CD4-positive, CD25-positive, alpha-beta regulatory T cell (primary cell): ENCODE data around the gene GSTO2. TPM values are rescaled to one million over a fixed set of nuclear protein-coding genes. Genes with fewer than 3 reads are reported as not detected.
A peak's percentile ranks its signal among the peaks of the same experiment; 100 is the strongest.

ENCODE experiments used
- ATAC-seq, 2 donors: fragments of 150-1000 bp; cut with Tn5 transposase; one replicate each; pipeline ENCODE4 v1.10.0; 2021; ENCODE audit warnings: low read depth in 2 of 2, moderate number of reproducible peaks in 2 of 2, moderate library complexity in 1 of 2
- DNase-seq, 3 donors: peaks; one replicate each; pipeline versions ENCODE4 v3.0.0 to v3.0.0-alpha.2; 2012 to 2022; ENCODE audit warnings: mixed read lengths in 1 of 3
- H3K27ac ChIP-seq: one replicate; pipeline ENCODE4 v1.7.0; 2013; ENCODE audit warnings: mild to moderate bottlenecking, low read length; ENCODE audit not compliant: insufficient read depth, poor library complexity, severe bottlenecking
- H3K27me3 ChIP-seq: one replicate; pipeline ENCODE4 v1.7.0; 2013; ENCODE audit warnings: low read length; ENCODE audit not compliant: control insufficient read depth, insufficient read depth
- H3K36me3 ChIP-seq: one replicate; pipeline ENCODE4 v1.7.0; 2013; ENCODE audit warnings: mild to moderate bottlenecking, low read length, moderate library complexity; ENCODE audit not compliant: control insufficient read depth, insufficient read depth
- H3K4me1 ChIP-seq: 2 replicates; pipeline ENCODE4 v1.7.0; 2013; ENCODE audit warnings: mild to moderate bottlenecking, low read length; ENCODE audit not compliant: insufficient read depth, control insufficient read depth, poor library complexity, severe bottlenecking
- H3K4me3 ChIP-seq: one replicate; pipeline ENCODE4 v1.7.0; 2013; ENCODE audit warnings: low read depth, mild to moderate bottlenecking, low read length, moderate library complexity
- H3K9me3 ChIP-seq, 2 experiments: 1 replicate in 1 of 2; 2 replicates in 1 of 2; pipeline ENCODE4 v1.7.0; 2013; ENCODE audit warnings: low read length in 2 of 2, mild to moderate bottlenecking in 1 of 2, moderate library complexity in 1 of 2; ENCODE audit not compliant: control insufficient read depth in 2 of 2
- H3K27ac Mint-ChIP-seq, 3 donors: one replicate each; pipeline ENCODE4 v1.8.0; 2020 to 2022; ENCODE audit warnings: mild to moderate bottlenecking in 3 of 3, mixed read lengths in 3 of 3, moderate library complexity in 2 of 3
- H3K27me3 Mint-ChIP-seq: one replicate; pipeline ENCODE4 v1.8.0; 2022; ENCODE audit warnings: mild to moderate bottlenecking, mixed read lengths
- H3K36me3 Mint-ChIP-seq: one replicate; pipeline ENCODE4 v1.8.0; 2020; ENCODE audit warnings: mixed read lengths
- H3K4me1 Mint-ChIP-seq, 4 donors: one replicate each; pipeline ENCODE4 v1.8.0; 2020 to 2022; ENCODE audit warnings: mixed read lengths in 4 of 4, mild to moderate bottlenecking in 1 of 4
- H3K4me3 Mint-ChIP-seq, 4 donors: one replicate each; pipeline ENCODE4 v1.8.0; 2020 to 2022; ENCODE audit warnings: mild to moderate bottlenecking in 4 of 4, mixed read lengths in 4 of 4, moderate library complexity in 3 of 4
- H3K9me3 Mint-ChIP-seq, 7 donors: one replicate each; pipeline ENCODE4 v1.8.0; 2020 to 2022; ENCODE audit warnings: mixed read lengths in 7 of 7, mild to moderate bottlenecking in 3 of 7, moderate library complexity in 2 of 7
- polyA plus RNA-seq, 4 donors: library from polyadenylated mRNA; unstranded; fragments of 300-500 nt; fragmentation: Illumina TruSeq; gene quantifications; one replicate each; pipeline ENCODE4 v1.2.3, GENCODE V29; 2021
- total RNA-seq: library from RNA; stranded (reverse); gene quantifications from one replicate; pipeline ENCODE4 v1.2.3, GENCODE V29; 2022

The GSTO2 gene
- total and polyA plus RNA-seq, 5 donors from 2014 or later: 0.35 to 3.6 (median 1.4) TPM

DNA sequence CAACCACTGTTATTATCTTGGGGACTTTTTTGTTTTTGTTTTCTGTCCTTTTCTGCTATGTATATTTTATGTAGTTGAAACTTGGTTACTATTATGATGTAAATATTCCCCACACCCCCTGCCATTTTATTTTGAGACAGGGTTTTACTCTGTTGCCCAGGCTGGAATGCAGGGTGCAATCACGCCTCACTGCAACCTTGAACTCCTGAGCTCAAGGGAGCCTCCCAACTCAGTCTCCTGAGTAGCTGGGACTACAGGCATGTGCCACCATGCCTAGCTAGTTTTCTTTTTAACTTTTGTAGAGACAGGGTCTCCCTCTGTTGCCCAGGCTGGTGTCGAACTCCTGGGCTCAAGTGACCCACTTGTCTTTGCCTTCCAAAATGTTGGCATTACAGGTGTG, 18.0 kb downstream of the GSTO2 start:
- ATAC-seq: no peak
- DNase-seq: no peak
- H3K36me3 ChIP-seq: no peaks in the 10 kb centered on the region
- H3K27me3 ChIP-seq: peaks cover 21% of the 10 kb centered on the region
- peaks cover 41% of the 10 kb centered on the region for H3K27me3 Mint-ChIP-seq
- no peak overlapping the region for H3K4me3 Mint-ChIP-seq
- H3K4me3 ChIP-seq: no peak overlapping the region
- H3K4me1 ChIP-seq: peaks cover 6% of the 10 kb centered on the region
- H3K4me1 Mint-ChIP-seq: peaks cover 0 to 7% (median 6%) of the 10 kb centered on the region in 4 donors
- H3K9me3 Mint-ChIP-seq: peaks cover 0 to 3% (median 0%) of the 10 kb centered on the region in 7 donors
- no peaks in the 10 kb centered on the region for H3K9me3 ChIP-seq
- no peaks in the 10 kb centered on the region for H3K36me3 Mint-ChIP-seq
- no peak overlapping the region for H3K27ac ChIP-seq
- H3K27ac Mint-ChIP-seq: no peak overlapping the region

DNA sequence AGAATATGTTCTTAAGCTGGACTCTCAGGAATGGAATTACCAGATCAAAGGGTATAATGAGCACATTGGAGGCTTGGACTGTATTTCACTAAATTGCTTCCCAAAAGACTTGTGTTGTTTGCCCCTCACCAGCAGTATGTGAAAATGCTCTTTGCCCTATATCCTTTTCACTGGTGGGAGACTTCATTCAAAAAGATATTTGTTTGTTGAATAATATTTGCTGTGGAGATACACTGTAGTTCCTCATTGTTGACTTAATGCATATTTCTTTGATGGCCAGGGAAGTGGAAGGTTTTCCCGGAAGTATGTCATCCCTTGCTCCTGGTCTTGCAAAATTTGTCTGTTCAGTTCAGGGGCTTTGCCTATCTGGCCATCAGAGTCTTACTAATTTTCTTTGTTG, 19.4 kb downstream of the GSTO2 start:
- no peaks in the 10 kb centered on the region for H3K36me3 Mint-ChIP-seq
- no peak overlapping the region for H3K4me3 Mint-ChIP-seq
- Histone ChIP-seq H3K27me3 (peaks cover 21% of the 10 kb centered on the region), H3K27ac (no peak overlapping the region), H3K9me3 (no peaks in the 10 kb centered on the region), H3K4me1 (peaks cover 6% of the 10 kb centered on the region), H3K36me3 (no peaks in the 10 kb centered on the region), H3K4me3 (no peak overlapping the region)
- no peak for DNase-seq
- H3K9me3 Mint-ChIP-seq: peaks cover 0 to 3% (median 0%) of the 10 kb centered on the region in 7 donors
- no peak overlapping the region for H3K27ac Mint-ChIP-seq
- H3K4me1 Mint-ChIP-seq: peaks cover 0 to 7% (median 6%) of the 10 kb centered on the region in 4 donors
- H3K27me3 Mint-ChIP-seq: peaks cover 35% of the 10 kb centered on the region
- ATAC-seq: no peak

DNA sequence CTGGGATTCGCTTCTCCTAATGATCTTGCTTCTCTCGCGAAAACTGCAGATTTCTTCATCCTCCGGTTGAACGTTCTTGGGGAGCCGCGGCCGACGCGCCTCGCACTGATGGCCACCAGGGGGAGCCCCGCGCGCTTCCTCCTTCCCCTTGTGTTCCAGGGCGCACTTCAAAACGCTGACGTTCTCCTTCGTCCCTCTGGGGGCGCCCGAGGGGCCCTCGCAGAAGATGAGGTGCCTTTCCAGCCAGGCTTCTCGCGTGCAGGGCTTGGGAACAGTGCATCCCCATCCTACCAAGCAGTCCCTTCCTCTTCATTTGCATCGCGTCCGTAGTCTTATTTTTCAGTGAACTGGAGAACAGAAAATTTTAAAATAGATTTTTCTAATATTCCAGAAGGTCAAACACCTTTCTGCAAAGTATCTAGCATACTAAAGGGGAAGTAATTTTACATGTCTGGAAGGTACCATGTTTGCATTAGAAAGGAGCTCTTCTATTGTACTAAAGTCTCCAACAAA, 22.5 kb downstream of the GSTO2 start:
- Histone ChIP-seq H3K4me3 (no peak overlapping the region), H3K27me3 (peaks cover 18% of the 10 kb centered on the region), H3K36me3 (no peaks in the 10 kb centered on the region), H3K27ac (no peak overlapping the region), H3K4me1 (peaks cover 6% of the 10 kb centered on the region), H3K9me3 (no peaks in the 10 kb centered on the region)
- DNase-seq: peak; percentile 77 to 88 (median 86)
- peaks cover 0 to 7% (median 6%) of the 10 kb centered on the region in 4 donors for H3K4me1 Mint-ChIP-seq
- H3K27ac Mint-ChIP-seq: no peak overlapping the region
- H3K36me3 Mint-ChIP-seq: no peaks in the 10 kb centered on the region
- H3K4me3 Mint-ChIP-seq: no peak overlapping the region
- H3K9me3 Mint-ChIP-seq: peaks cover 0 to 3% (median 0%) of the 10 kb centered on the region in 7 donors
- ATAC-seq: peak; percentile 98 to 99
- H3K27me3 Mint-ChIP-seq: peaks cover 41% of the 10 kb centered on the region

DNA sequence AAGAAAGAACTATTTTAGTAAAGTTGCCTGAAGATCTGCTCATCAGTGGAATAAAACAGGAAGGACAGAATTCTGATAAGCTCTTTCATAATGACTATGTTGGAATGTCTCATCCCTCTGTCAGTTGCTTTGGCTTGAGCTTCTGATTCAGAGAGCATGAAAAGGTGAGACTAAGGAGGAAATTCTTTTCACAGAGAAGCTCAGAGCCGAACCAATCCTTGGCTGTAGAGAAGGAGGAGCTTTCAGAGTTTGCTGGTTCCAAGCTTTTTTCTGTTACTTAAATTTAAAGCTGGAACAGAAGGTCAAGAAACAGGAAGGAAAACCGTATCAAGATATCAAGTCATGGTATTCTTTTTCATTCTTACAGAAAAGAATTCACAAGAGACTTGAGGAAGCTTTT, 24.0 kb downstream of the GSTO2 start:
- Mint-ChIP-seq H3K27ac (no peak overlapping the region), H3K4me3 (no peak overlapping the region), H3K27me3 (peaks cover 33% of the 10 kb centered on the region), H3K4me1 (peaks cover 0 to 7% (median 6%) of the 10 kb centered on the region in 4 donors), H3K9me3 (peaks cover 0 to 3% (median 0%) of the 10 kb centered on the region in 7 donors), H3K36me3 (no peaks in the 10 kb centered on the region)
- H3K36me3 ChIP-seq: no peaks in the 10 kb centered on the region
- peaks cover 18% of the 10 kb centered on the region for H3K27me3 ChIP-seq
- H3K4me3 ChIP-seq: no peak overlapping the region
- ATAC-seq (no peak), DNase-seq (no peak)
- peaks cover 6% of the 10 kb centered on the region for H3K4me1 ChIP-seq
- H3K27ac ChIP-seq: no peak overlapping the region
- no peaks in the 10 kb centered on the region for H3K9me3 ChIP-seq

DNA sequence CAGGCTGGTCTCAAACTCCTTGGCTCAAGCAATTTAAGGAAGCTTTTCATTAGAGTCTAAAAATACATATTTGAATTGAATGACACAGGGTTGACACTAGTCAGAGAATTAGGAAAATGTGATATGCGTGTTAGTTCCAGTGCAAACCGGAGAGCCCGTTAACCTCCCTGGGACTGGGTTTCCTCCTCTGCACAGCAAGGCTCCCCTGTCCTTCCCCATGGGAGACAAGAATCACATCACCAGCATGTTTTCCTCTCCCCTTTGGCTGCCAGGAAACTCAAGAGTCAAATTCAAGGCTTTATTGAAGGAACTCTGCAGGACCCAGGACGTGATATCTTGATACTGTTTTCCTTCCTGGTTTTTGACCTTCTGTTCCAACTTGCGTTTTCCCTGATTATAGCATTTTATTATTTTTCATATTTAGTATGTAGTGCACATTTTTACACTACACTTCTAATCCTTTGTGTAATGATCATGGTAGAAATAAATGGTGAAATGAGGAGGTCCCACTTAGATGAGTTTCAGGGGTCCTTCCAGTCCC, 24.9 kb downstream of the GSTO2 start:
- peaks cover 6% of the 10 kb centered on the region for H3K4me1 ChIP-seq
- peaks cover 0 to 7% (median 6%) of the 10 kb centered on the region in 4 donors for H3K4me1 Mint-ChIP-seq
- no peak overlapping the region for H3K27ac ChIP-seq
- no peaks in the 10 kb centered on the region for H3K36me3 Mint-ChIP-seq
- H3K9me3 ChIP-seq: no peaks in the 10 kb centered on the region
- H3K27ac Mint-ChIP-seq: peak overlapping the region in 1 of 3 donors; percentile 14
- no peak for ATAC-seq
- peaks cover 15% of the 10 kb centered on the region for H3K27me3 ChIP-seq
- no peaks in the 10 kb centered on the region for H3K9me3 Mint-ChIP-seq
- H3K4me3 Mint-ChIP-seq: no peak overlapping the region
- no peaks in the 10 kb centered on the region for H3K36me3 ChIP-seq
- DNase-seq: no peak
- H3K27me3 Mint-ChIP-seq: peaks cover 28% of the 10 kb centered on the region
- no peak overlapping the region for H3K4me3 ChIP-seq

DNA sequence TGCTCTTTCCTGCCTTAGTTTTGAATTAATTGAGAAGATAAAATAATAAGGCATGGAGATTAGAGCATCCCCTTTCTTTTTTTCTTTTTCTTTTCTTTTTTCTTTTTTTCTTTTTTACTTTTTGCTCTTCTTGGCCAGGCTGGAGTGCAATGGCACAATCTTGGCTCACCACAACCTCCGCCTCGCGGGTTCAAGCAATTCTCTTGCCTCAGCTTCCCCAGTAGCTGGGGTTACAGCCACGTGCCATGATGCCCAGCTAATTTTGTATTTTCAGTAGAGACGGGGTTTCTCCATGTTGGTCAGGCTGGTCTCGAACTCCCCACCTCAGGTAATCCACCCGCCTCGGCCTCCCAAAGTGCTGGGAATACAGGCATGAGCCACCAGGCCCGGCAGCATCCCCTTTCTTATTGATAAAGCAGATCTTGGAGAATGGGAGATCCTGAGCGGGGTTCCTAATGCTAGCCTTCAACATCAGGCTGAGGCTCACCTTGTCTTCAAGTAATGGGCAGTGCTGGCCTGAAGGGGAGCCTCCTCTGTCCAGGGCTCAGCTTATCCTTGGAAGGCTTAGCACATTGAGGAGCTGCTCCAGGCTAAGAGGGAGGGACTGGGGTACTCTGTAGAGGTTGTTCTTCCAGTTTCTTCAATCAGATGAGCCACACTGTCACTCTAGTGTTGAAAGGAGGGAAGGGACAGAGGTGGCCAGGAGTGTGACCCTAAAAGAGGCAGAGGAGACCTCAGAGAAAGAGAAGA, 27.9 kb downstream of the GSTO2 start:
- H3K36me3 ChIP-seq: no peaks in the 10 kb centered on the region
- ATAC-seq: peak in 1 of 2 donors; percentile 27

DNA sequence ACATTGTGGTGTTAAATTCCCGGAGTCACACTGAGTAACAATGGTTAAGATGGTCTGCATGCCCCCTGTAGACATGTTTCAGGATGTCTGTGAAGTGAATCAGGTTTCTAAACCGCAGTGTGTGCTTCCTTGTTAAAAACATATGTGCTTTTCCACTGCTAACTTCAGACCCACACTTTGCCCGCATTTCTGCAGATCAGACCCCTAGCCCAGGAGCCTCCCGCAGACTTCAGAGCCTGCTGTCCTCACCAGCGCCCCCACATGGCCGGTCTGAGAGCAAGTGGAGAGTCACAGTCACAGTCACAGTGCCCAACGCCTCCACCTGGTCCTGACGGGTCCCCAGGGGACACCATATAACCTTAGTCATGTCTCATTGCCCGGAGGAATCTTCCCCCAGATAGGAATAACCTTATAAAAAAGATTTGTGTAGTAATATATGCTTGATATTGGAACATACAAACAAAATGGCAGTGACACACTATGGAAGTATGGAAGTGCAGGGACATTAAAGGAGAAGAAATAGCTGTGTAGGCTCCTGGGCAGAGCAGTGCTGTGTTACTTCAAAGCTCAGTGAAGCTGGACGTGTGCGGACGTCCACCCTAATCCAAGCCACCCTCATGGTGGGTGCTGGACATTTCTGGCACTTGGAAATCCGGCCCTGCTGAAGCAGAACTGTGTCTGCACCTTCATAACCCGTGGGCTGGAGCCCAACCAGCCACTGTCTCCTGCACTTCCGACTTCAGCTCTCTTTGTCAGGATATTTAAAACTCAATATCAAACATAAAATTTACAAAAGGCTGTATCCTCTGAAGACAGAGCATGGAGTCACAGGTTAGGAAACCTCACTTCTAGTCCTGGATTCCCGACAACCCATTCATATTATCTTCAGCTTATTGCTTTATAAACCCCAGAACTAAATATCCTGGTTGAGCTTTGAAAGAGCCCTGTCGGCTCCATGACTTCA, 29.0 kb downstream of the GSTO2 start:
- Histone ChIP-seq H3K4me1 (no peaks in the 10 kb centered on the region), H3K4me3 (no peak overlapping the region), H3K36me3 (no peaks in the 10 kb centered on the region), H3K9me3 (no peaks in the 10 kb centered on the region), H3K27me3 (peaks cover 8% of the 10 kb centered on the region), H3K27ac (no peak overlapping the region)
- no peaks in the 10 kb centered on the region for H3K9me3 Mint-ChIP-seq
- no peaks in the 10 kb centered on the region for H3K36me3 Mint-ChIP-seq
- no peak overlapping the region for H3K4me3 Mint-ChIP-seq
- no peak for ATAC-seq
- DNase-seq: peak in 1 of 3 donors; percentile 24
- peaks cover 0 to 8% (median 7%) of the 10 kb centered on the region in 4 donors for H3K4me1 Mint-ChIP-seq
- peaks cover 39% of the 10 kb centered on the region for H3K27me3 Mint-ChIP-seq
- no peak overlapping the region for H3K27ac Mint-ChIP-seq

More for the DNA sequence above, 27.9 kb downstream of the GSTO2 start:
- Mint-ChIP-seq H3K4me3 (no peak overlapping the region), H3K9me3 (no peaks in the 10 kb centered on the region), H3K4me1 (peaks cover 0 to 8% (median 7%) of the 10 kb centered on the region in 4 donors), H3K27me3 (peaks cover 37% of the 10 kb centered on the region), H3K27ac (peak overlapping the region in 1 of 3 donors; percentile 17), H3K36me3 (no peaks in the 10 kb centered on the region)
- H3K9me3 ChIP-seq: no peaks in the 10 kb centered on the region
- peaks cover 8% of the 10 kb centered on the region for H3K27me3 ChIP-seq
- no peak overlapping the region for H3K4me3 ChIP-seq
- H3K4me1 ChIP-seq: no peaks in the 10 kb centered on the region
- no peak for DNase-seq
- H3K27ac ChIP-seq: no peak overlapping the region
